ENCODE measurements around the gene GLB1L.
"Not testable (repeated sequence)": the region's sequence is repeated elsewhere in the genome, so short reads cannot be mapped to it uniquely, and the experiment has no call there.

Gene GLB1L

DNA sequence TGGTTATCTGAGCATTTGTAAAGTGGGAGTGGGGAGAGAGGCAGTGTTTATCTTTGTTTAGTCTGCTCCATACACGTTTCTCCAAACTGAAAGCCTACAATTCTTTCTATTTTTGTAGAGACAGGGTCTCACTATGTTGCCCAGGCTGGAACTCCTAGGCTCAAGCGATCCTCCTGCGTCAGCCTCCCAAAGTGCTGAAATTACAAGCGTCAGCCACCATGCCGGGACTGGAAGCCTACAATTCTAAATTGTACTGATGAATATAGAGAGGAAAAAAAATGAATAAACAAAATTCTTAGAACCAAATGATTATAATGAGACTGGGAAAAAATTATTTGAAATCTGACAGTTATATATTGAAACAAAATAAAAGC, 40.1 kb downstream of the GLB1L start:
- DNase-seq = no peak

DNA sequence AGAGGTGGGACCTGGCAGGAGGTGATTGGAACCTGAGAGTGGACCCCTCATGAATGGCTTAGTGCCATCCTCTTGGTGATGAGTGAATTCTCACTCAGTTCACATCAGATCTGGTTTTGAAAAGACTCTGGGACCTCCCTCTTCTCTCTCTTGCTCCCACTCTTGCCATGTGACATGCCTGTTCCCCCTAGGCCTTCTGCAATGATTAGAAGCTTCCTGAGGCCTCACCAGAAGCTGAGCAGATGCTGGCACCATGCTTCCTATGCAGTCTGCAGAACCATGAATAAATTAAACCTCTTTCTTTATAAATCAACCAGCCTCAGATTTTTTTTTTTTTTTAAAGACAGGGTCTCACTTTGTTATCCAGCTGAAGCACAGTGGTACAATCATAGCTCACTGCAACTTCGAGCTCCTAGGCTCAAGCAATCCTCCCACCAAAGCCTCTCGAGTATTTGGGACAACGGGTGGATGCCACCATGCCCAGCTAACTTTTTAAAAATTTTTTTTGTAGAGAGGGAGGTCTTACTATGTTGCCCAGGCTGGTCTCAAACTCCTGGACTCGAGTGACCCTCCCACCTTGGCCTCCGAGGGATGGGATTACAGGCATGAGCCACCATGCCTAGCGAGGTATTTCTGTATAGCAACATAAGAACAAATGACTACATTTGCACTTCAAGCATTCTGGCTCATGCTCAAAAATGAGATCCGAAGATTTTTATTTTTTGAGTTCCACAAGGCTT, 40.6 kb downstream of the GLB1L start:
- DNase-seq = no peak

DNA sequence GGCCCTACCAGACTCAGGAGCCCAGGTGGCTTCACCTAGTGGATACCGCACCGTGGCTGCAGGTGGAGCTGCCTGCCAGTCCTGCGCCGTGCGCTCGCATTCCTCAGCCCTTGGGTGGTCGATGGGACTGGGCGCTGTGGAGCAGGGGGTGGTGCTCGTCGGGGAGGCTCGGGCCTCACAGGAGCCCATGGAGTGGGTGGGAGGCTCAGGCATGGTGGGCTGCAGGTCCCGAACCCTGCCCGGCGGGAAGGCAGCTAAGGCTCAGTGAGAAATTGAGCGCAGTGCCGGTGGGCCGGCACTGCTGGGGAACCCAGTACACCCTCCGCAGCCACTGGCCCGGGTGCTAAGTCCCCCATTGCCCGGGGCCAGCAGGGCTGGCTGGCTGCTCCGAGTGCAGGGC, 43.9 kb downstream of the GLB1L start:
- not testable (repeated sequence) for DNase-seq

DNA sequence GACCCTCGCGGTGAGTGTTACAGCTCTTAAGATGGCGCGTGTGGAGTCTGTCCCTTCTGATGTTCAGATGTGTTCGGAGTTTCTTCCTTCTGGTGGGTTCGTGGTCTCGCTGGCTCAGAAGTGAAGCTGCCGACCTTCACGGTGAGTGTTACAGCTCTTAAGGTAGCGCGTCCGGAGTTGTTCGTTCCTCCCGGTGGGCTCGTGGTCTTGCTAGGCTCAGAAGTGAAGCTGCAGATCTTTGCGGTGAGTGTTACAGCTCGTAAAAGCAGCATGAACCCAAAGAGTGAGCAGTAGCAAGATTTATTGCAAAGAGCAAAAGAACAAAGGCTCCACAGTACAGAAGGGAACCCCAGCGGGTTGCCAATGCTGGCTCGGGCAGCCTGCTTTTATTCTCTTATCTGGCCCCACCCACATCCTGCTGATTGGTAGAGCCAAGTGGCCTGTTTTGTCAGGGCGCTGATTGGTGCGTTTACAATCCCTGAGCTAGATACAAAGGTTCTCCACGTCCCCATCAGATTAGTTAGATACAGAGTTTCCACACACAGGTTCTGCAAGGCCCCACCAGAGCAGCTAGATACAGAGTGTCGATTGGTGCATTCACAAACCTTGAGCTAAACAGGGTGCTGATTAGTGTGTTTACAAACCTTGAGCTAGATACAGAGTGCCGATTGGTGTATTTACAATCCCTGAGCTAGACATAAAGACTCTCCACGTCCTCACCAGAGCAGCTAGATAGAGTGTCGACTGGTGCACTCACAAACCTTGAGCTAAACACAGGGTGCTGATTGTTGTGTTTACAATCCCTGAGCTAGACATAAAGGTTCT, 44.5 kb downstream of the GLB1L start:
- not testable (repeated sequence) for DNase-seq

DNA sequence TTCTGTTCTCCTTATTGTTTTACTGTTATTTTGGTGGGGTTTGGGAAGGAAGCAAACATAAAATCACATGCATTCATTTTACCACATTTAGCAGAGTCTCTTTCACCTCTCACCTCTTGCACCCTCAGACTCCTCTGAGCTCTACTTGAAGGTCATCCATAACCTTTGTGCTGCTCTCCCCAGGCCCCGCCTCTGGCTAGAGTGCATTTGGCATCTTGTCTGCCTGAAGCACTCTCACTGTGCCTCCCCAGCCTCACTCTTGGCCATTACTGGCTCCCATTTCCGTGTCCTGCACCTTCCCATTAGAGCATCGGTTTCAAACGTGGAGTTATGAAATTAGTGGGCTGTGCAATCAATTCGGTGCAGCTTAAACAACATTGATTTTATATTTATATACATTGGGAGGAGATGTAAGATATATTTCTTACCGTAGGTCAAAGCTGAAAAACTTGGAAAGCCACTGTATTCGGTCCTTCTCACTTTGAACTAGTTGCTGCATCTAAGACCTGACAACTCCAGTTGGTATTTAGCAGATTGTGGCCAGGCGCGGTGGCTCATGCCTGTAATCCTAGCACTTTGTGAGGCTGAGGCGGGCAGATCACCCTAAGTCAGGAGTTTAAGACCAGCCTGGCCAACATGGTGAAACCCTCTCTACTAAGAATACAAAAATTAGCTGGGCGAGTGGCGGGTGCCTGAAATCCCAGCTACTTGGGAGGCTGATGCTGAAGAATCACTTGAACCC, 45.6 kb downstream of the GLB1L start:
- no peak for DNase-seq

DNA sequence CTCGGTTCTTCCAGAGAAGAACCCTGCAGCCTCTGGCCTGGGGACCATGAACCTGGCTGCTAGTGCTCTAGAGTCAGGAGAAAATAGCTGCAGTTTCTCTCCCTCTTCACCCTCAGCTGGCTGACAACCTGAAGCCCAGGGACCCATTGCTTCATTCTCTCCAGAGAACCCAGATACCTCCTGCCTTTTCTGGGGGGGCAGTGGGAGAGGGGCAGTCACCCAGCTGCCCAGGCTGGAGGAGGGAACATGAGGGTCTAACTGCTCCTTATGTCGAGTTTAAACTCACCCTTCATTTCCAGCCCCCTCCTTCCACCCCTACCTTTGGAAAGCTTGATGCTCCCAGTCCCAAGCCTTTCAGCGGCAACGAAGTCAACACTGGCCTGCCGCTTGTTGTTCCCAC, 46.3 kb downstream of the GLB1L start:
- DNase-seq = no peak

DNA sequence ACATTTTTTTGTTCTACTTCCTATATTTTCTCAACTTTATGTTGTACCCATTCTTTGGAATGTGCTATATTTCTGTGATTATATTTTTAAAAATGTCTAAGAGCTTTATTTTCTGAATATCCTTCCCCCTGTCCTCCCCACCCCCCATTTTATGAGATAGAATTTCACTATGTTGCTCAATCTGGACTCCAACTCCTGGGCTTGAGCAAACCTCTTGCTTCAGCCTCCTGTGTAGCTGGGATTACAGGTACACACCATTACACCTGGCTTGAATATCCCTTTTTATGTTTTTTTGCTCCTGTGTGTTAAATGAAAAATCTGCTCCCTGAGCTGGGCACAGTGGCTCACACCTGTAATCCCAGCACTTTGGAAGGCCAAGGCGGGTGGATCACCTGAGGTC, 47.9 kb downstream of the GLB1L start:
- DNase-seq = no peak

DNA sequence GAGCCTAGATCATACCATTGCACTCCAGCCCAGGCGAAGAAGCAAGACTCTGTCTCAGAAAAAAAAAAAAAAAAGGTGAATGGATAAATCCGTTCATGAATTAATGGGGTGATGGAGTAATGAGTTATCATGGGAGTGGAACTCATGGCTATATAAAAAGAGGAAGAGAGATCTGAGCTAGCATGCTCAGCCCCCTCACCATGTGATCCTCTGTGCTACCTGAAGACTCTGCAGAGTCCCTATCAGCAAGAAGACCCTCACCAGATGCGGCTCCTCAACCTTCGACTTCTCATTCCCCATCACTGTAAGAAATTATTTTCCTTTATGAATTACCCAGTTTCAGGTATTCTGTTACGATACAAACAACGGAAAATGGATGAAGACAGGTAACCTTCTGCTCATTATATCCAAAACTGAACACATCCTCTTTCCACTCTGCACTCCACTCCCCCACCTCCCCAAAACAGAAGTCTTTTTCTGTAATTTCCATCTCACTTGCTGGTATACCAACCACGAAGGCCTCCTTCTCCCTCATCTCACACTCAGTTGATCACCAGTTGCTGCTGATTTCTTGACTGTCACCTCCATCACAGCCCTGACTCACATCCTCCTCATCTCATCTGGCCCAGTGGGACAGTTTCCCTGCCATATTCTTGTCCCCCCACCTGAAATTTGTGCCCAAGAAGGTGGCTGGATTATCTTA, 58.3 kb downstream of the GLB1L start:
- no peak for DNase-seq

Measured in fibroblast of skin of right quadriceps (primary cell).